GM18499 (cell line): ENCODE data around the gene IFNE.
"Not testable (repeated sequence)": the region's sequence is repeated elsewhere in the genome, so short reads cannot be mapped to it uniquely, and the experiment has no call there.

Source experiments
- ATAC-seq: cut with Tn5 transposase; IDR thresholded peaks from one replicate; pipeline ENCODE4 v1.9.1; 2021; ENCODE audit warnings: moderate number of reproducible peaks; ENCODE audit not compliant: insufficient read depth, unreplicated experiment

Gene IFNE

DNA sequence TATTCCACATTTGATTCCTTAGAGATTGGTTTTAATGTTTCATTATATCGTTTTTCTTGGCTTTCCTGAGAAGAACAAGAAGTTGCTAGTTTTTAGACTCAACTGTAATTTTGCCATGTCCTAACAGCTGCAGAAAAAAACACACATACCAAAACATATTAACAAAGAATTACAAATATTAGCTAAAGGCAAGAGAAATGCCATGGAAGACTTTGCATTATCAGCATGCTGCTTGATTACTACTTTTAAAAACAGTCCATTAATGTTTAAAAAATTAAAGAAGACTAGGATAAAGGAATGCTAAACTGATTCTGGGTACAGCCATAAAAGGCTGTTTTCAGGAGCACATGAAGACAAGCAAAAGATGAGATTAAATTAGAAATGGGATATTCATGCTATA, 20.5 kb upstream of the IFNE start:
- ATAC-seq, result no peak

DNA sequence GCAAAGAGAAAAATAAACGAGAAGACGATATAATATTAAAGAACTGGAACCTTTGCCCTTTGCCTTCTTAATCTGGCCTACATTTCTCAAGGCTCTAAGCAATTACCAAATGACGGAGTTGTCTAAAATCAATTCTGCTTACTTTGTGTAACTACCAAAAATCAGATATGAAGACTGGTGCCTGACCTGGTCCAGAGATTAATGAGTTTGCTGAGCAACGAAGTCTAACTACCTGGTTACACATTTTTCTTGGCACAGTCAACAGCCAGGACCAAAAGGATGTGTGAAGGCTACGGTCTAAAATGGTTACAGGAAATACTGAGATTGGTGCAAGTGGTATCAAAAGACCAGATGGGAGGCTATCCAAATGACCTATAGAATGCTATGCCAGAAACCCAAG, 17.8 kb upstream of the IFNE start:
- no peak for ATAC-seq

DNA sequence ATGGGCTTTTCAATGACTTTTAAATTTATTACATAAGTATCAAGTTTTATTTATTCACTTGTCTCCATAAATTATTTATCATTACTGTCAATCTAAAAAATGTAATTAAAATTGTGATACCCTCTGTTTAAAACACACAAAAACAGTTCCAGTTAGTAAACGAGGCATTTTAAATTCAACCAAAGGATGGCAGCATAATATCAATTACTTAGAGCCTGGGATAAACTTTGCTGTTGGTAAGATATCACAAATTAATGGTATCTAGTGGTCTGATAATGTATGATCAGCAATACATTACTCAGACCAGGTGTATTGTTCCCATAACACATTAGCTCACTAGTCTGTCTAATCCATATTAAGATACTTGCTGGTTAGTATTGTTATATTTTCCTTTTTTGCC, 9.6 kb upstream of the IFNE start:
- no peak for ATAC-seq

DNA sequence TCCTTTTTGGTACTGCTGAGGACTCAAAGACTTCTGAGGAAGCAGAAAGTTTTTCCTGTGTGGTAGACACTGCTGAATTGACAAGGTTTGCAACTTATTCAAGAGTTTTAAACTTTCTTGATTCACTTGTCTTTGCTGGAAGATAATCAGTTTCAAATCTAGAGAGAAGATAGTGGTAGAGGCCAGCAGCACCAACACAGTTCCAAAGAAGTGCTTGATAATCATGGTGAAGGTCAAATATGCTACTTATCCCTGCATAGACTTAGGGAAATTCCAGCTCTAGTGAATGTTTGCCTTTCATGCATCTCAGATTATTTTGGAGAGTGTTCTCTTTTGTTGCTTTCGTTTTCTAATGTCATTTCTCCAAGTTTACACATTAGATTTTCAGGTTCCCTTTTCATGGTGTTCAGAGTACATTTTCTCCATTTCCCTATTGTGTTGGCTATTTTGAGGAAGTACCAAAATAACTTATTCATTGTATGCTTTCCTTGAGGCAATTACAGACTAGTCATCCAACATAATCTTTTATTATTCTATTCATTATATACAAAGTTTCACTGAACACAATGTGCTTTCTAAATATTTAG, 550 bp downstream of the IFNE start:
- no peak for ATAC-seq

DNA sequence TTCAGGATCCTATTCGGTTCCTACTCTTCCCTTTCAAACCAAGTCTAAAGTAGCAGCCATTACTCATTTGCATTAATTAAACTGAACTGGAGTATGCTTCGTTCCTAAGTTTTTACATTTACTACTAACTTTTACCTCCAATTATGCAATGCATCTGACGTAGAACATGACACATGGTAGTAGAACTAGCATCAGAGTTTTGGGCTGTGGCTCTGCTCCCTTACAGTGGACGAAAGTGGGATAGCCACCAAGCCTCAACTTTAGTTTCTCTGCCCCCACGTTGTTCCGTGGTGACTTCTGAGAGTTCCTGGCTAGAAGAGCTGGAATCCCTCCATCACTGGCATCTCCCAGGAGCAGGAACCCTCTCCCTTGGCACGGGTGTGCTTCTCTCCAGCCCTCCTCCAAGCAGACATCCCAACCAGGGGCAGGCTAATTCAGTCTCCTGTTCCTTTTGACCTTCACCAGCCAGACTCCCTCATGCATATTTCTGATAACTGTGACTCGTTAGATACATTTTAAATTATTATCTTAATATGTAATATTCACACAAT, 2.9 kb downstream of the IFNE start:
- ATAC-seq, result no peak

DNA sequence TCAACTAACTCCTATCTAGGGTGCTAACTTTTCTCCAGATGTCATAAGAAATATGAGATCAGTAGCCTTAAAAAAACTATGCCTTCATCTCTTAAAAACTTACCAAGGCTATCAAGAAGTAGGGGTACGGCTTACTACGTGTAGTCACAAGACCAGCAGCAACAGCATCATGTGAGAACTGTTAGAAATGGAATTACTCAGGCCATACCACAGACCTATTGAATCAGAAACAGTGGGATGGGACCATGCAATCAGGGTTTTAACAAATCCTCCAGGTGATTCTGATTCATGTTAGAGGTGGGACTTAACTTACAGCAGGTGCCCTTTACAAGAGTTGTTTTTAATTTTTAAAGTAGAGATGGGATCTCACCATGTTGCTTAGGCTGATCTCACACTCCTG, 4.6 kb downstream of the IFNE start:
- ATAC-seq, result no peak

DNA sequence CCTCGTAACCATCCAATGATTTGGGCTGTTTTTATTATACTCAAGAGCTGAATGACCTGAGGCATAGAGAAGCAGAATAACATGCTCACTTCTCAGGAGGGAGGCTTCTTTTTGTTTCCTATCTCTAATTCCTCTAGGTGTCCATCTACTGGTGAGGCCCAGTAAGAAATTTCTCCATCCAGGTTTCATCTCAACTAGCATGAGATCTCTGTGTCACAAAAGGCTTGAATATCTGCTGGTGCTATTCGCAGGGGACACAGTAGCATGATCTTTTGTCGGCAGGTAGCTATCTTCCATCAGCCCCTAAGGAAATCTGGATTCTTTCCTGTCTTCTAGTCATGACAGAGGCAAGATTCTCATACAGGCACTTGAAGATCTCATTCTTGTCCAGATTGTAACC, 8.9 kb downstream of the IFNE start:
- ATAC-seq, result no peak

DNA sequence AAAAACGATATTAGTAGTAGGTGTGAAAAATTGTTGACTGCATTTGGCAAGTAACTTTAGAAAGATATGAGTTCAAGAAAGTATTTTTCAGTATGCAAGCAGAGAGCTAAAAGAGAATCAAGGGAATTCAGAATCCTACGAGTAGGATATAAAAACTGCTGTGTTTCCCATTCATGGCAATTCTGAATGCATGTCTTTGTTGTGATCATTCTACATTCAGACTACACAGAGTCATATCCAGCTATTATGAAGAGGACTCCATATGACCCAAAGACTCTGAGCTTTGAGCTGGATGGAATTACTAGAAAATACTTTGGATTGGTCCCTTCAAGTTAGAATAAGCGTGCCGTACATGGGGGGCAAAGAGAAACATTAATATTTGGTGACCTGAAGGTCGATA, 12.0 kb downstream of the IFNE start:
- ATAC-seq, result no peak

DNA sequence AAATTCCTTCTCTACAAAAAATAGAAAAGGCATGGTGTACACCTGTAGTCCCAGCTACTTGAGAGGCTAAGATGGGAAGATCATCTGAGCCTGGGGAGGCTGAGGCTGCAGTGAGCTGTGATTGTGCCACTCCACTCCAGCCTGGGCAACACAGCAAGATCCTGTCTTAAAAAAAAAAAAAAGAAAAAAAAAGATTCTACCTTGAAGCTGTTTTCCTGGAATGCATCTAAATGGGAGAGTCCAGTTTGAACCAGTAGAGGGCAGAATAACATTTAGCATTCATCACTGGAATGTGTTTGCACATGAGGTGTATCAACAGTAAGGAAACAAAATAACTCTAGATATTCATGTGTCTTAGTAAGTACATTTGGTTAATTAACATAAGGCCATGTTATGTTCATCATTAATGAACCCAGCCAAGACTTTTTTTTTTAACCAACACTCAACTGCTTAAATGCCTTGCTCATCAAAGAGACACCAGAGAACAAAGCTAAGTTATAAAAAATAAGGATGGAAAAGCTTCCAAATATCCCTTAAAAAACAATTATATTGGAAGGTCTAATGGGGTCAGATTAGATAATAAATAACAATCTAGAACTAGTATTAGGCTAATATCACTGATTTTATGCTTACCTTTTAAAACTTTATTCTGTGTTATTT, 16.1 kb downstream of the IFNE start:
- ATAC-seq, result no peak

DNA sequence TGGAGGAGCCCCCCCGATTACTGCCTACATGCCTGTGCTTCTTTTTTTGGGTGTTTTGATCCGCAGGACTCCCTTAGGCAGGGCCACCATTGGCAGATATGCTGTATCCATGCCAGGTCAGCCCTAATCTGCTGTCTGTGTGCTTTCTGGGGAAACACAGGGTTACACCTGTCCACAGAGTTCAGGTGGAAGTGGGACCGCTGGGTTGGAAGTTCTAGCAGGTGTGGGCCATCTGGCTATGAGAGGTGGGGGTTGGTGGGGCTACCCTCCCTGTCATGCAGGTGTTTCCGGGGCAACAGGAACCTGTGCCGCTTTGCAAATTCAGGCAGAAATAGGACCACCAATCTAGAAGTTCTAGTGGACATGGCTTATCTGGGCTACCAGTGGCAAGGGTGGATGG, 17.0 kb downstream of the IFNE start:
- no peak for ATAC-seq

DNA sequence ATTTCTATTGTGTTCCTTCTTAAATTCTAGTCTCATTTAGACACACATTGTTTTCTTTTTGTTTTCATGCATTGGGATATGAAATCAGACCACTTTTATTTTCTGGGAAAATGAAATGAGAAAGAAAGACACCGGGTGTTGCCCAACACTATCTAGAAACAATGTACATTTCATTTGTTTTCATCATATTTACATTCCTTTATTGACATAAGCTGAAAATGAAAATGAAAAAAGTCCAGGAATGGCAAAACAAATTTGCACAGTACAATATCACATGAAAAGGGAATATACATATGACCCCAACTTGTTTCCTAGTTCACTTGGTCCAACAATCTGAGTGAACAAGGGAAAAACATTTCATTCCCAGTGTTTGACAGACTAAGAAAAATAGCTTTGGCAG, 20.7 kb downstream of the IFNE start:
- no peak for ATAC-seq

DNA sequence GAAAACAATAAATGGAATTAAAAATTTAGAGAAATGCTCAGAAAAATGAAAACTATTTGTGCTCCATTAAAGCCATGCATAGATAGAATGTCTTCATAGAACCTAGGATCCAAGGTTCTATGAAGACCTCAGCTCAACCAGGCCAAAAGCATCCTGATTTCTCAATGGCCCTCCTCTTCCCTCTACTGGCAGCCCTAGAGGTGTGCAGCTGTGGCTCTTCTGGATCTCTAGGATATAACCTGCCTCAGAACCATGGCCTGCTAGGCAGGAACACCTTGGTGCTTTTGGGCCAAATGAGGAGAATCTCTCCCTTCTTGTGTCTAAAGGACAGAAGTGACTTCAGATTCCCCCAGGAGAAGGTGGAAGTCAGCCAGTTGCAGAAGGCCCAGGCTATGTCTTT, 26.8 kb downstream of the IFNE start:
- ATAC-seq, result peak; percentile 70

DNA sequence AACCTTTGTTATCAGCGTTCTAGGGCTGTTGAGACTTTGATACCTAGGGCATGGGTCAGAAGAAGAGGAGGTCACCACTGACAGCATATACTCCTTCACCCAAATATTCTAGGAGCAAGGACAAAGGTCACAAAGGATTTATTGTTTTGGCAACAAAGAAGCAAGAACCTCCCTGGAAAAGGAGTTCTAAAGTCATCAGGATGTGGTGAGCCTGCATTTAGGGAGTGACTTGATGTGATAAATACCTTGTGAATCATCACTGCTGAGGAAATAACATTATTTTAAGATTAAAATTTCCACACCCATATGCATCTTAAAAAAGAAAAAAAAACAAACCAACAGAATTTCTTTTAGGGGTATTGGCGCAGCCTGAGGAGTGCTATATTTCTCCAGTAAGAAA, 28.0 kb downstream of the IFNE start:
- ATAC-seq, result no peak

DNA sequence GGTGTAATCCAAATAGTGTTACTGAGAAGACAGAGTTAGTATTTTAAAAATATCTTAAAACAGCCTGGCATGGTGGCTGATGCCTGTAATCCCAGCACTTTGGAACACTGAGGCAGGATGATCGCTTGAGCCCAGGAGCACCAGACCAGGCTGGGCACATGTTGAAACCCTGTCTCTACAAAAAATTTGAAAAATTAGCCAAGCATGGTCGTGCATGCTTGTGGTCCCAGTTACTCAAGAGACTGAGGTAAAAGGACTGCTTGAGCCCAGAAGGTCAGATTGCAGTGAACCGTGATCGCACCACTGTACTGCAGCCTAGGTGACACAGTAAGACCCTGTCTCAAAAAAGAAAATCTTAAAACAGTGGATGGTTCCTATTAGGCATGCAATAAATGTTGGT, 29.4 kb downstream of the IFNE start:
- ATAC-seq, result no peak

DNA sequence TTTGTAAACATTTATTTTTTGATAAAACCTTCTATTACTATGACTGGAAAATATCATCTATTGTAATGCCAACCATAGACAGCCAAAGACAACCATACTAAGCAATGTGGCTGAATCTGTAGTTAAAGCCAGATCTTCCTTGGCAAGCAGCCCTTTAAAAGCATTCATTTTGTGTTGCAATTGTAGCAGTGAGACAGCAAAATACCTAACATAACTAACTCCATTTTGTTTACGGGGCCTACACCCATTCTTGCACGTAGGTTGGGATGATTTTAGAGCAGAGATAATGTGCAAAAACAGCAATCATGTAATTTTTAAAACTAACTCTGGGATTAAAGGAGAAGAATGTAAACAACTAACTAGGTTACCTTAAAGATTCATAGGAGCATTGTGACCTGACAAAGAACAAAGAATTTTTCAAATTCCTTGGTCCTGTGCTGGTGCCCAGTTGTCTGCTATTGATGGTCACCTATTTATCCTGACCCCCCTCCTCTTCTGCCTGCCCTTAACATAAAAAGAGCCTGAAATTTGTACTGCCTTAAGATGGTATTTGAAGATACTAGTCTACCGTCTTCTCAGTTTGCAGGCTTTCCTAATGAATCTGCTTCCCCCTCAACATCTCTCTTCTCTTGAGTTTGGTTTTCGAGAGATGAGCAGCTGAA, 31.2 kb downstream of the IFNE start:
- ATAC-seq, result no peak

DNA sequence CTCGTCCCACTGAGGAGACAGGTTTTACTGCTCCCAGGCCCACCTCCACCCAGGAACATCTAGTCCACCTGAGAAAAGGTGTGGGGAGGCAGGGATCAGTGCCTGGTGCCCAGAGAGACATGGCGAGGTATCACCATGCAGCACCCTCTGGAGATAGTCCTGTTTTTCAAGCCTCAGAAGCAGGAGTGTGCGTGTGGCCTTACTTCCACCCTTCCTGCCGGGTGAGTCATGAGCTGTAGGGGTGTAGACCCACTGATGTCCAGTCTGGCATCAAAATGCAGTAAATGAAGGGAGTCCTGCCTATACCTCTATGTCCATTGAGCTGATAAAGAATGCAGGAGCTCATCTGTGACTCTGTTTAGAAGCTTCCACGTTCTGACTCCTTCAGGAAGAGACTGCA, 32.8 kb downstream of the IFNE start:
- ATAC-seq, result not testable (repeated sequence)

DNA sequence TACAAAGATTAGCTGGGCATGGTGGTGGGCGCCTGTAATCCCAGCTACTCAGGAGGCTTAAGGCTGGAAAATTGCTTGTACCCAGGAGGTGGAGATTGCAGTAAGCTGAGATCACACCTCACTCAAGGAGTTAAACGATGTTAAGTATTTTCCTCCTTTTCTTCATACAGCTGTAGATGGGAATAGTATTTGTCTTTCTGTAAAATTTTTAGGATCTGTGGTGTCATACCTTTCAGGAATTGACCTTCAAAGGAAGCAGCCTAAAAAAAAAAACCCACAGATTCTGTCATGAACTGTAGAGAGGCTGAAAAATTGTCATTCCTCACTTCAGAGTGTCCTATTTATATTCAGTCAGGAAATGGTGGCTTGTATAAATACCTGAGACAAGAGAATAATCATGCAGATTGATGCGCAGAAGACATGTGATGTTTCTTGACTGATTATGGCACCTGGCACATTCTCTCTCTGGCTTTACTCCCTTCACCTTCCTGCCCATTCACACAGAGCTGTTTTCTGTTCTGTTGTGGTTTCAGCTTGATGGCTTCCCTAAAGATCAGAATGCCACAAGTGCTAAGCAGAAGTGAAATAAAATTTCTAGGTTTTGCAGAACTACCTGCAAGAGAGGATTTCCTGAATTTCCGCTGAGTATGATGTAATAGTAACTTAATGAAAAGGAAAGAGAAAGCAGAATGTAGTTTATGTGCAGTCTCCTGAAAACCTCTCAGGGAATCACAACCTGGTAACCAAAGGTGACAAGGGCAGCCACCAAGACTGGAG, 38.1 kb downstream of the IFNE start:
- peak; percentile 86 for ATAC-seq

DNA sequence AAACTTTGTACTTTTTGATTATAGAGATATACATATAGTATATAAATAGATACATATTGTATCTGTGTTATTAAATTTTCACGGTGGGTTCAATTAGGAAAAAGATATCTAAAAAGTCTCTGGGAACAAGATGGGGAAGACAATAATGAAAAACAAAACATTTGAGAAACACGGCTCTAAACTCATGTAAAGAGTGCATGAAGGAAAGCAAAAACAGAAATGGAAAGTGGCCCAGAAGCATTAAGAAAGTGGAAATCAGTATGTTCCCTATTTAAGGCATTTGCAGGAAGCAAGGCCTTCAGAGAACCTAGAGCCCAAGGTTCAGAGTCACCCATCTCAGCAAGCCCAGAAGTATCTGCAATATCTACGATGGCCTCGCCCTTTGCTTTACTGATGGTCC, 42.0 kb downstream of the IFNE start, which contains the start of gene IFNA1:
TSS of gene IFNA1 (plus strand) at position 301 of the 400 bp plus-strand sequence. CDS start at position 370, 69 bp downstream.
- ATAC-seq, result no peak

DNA sequence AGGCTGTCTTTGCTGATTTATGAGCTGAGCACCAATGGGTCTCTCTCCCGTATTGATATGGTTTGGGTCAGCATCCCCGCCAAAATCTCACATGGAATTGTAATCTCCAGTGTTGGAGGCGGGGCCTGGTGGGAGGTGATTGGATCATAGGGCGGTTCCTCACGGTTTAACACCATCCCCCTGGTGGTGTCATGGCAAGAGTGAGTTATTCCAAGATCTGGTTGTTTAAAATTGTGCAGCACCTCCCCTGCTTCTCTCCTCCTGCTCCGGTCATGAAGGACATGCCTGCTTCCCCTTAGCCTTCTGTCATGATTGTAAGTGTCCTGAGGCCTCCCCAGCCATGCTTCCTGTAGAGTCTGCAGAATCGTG, 47.1 kb downstream of the IFNE start:
- not testable (repeated sequence) for ATAC-seq

DNA sequence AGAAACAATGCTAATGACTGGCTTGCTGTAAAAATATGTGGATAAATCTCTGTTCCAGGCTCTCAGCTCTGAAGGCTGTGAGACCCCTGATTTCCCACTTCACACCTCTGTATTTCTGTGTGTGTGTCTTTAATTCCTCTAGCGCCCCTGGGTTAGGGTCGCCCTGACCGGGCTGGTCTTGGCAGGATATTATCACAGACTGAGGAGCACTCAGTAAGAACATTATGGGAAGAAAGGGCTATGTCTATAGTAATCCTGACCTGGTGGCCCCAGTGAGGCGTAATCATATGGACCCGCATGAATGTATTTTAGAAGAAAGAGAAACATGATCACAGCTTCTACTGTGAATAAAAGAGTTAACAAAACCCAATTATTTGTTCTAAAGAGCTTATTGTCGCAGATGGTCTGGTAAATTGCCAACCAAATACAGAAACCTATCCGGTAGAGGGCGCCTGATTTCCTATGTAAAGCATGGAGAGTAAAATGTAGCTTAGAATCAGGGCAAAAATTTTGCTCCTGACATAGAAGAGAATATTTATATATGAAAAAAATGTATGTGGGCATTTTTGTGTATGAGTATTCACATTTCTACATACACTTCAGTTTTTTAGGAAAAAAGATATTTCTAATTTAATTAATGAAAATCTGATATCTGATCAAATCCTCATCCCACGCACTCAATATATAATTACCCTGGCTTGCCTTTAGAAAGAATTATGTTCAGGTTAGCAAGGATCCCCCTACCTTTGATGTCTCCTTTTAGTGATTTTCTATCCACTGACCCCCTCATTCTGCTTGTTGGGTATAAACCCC, 47.7 kb downstream of the IFNE start:
- no peak for ATAC-seq
